Smooth muscle cell (in vitro differentiated cells): Measurements from ENCODE around the gene ETV6. TPM values are rescaled to one million over a fixed set of nuclear protein-coding genes. Genes with fewer than 3 reads are reported as not detected.

Experiments
- DNase-seq: peaks from one replicate; lab custom pipeline; 2025; ENCODE audit not compliant: unreplicated experiment; lab: John Stamatoyannopoulos, UW
- H2AFZ ChIP-seq: fragments of 200-600 bp; sonication (generic); 2 replicates; pipeline ENCODE4 v1.6.0; 2016; ENCODE audit warnings: antibody characterized with exemption, low read depth, mild to moderate bottlenecking
- H3F3A ChIP-seq: fragments of 200-600 bp; sonication (generic); 2 replicates; pipeline ENCODE4 v1.6.0; 2017; ENCODE audit warnings: antibody characterized with exemption, low read depth
- H3K27ac ChIP-seq: fragments of 200-600 bp; sonication (generic); 2 replicates; pipeline ENCODE4 v1.5.1; 2016; ENCODE audit warnings: low read depth, mild to moderate bottlenecking
- H3K27me3 ChIP-seq: fragments of 200-600 bp; sonication (generic); 2 replicates; pipeline ENCODE4 v1.6.1; 2016; ENCODE audit warnings: low read depth, mild to moderate bottlenecking
- H3K36me3 ChIP-seq: fragments of 200-600 bp; sonication (generic); 2 replicates; pipeline ENCODE4 v1.5.1; 2016; ENCODE audit warnings: low read depth
- H3K4me1 ChIP-seq: fragments of 200-600 bp; sonication (generic); 2 replicates; pipeline ENCODE4 v1.5.1; 2016; ENCODE audit warnings: low read depth
- H3K4me2 ChIP-seq: fragments of 200-600 bp; sonication (generic); 2 replicates; pipeline ENCODE4 v1.6.0; 2016; ENCODE audit warnings: mild to moderate bottlenecking
- H3K4me3 ChIP-seq: fragments of 200-600 bp; sonication (generic); 2 replicates; pipeline ENCODE4 v1.5.1; 2016; ENCODE audit warnings: mild to moderate bottlenecking
- H3K79me2 ChIP-seq: fragments of 200-600 bp; sonication (generic); 2 replicates; pipeline ENCODE4 v1.6.0; 2016; ENCODE audit warnings: low read depth, mild to moderate bottlenecking
- H3K9ac ChIP-seq: fragments of 200-600 bp; sonication (generic); 2 replicates; pipeline ENCODE4 v1.6.0; 2016; ENCODE audit warnings: low read depth
- H3K9me3 ChIP-seq: fragments of 200-600 bp; sonication (generic); replicated peaks from 2 replicates; pipeline ENCODE4 v1.5.1; 2016; ENCODE audit warnings: low read depth
- H4K20me1 ChIP-seq: fragments of 200-600 bp; sonication (generic); 2 replicates; pipeline ENCODE4 v1.6.0; 2016; ENCODE audit warnings: low read depth
- CTCF ChIP-seq: fragments of 200-600 bp; sonication (generic); IDR thresholded peaks from 2 replicates; pipeline ENCODE4 v1.5.1; 2017; ENCODE audit warnings: borderline replicate concordance, mild to moderate bottlenecking, antibody characterized with exemption; ENCODE audit not compliant: insufficient read depth, poor library complexity, severe bottlenecking
- WGBS: methylation state at CpG from one replicate; pipeline ENCODE4 v1.1.7; 2016; ENCODE audit warnings: low lambda C conversion rate; 5-methylcytosine and 5-hydroxymethylcytosine counted together
- polyA plus RNA-seq: library from polyadenylated mRNA; unstranded; fragments of >200 nt; fragmentation: Nextera tagmentation; extraction: Ambion mirVana; gene quantifications from 2 replicates; pipeline ENCODE4 v1.2.1, GENCODE V29; 2016
- total RNA-seq: library from RNA; depleted of rRNA; stranded (reverse); fragments of >200 nt; gene quantifications from 2 replicates; pipeline ENCODE4 v1.2.3, GENCODE V29; 2014

ETV6 gene
- total and polyA plus RNA-seq, 2 experiments from 2014 or later = 11.5 to 23.8 TPM

- Histone ChIP-seq H3K9me3 (no peaks in the 10 kb centered on the region), H3K27me3 (no peaks in the 10 kb centered on the region), H3K4me2 (peak overlapping the region; percentile 45), H2AFZ (no peak overlapping the region), H3K4me3 (no peak overlapping the region), H3K27ac (peak overlapping the region; percentile 85), H3F3A (peaks cover 42% of the 10 kb centered on the region), H3K9ac (peak overlapping the region; percentile 37), H3K36me3 (no peaks in the 10 kb centered on the region), H3K4me1 (peaks cover 47% of the 10 kb centered on the region), H3K79me2 (peaks cover 40% of the 10 kb centered on the region), H4K20me1 (no peaks in the 10 kb centered on the region)
- WGBS = 36% methylated on average over 14 of the region's 14 CpGs
- no peak for DNase-seq
- no peak for TF ChIP-seq CTCF
Observed at GRCh38 chr12:11758510-11759493, 109.3 kb downstream of the ETV6 start.

- no peaks in the 10 kb centered on the region for H3K36me3 ChIP-seq
- H3K4me3 ChIP-seq = no peak overlapping the region
- H3K9ac ChIP-seq = no peak overlapping the region
- peaks cover 49% of the 10 kb centered on the region for H3F3A ChIP-seq
- peaks cover 40% of the 10 kb centered on the region for H3K79me2 ChIP-seq
- DNase-seq = no peak
- no peaks in the 10 kb centered on the region for H4K20me1 ChIP-seq
- 94% methylated on average over 5 of the region's 5 CpGs for WGBS
- no peak for TF ChIP-seq CTCF
- H3K27ac ChIP-seq = peak overlapping the region; percentile 85
- no peaks in the 10 kb centered on the region for H3K27me3 ChIP-seq
- peak overlapping the region; percentile 45 for H3K4me2 ChIP-seq
- H3K9me3 ChIP-seq = no peaks in the 10 kb centered on the region
- peaks cover 50% of the 10 kb centered on the region for H3K4me1 ChIP-seq
- H2AFZ ChIP-seq = no peak overlapping the region
Observed at GRCh38 chr12:11759494-11759878, 110.0 kb downstream of the ETV6 start.

- Histone ChIP-seq H3K79me2 (peaks cover 40% of the 10 kb centered on the region), H3K27ac (peak overlapping the region; percentile 85), H3K4me2 (peak overlapping the region; percentile 45), H2AFZ (no peak overlapping the region), H3F3A (peaks cover 48% of the 10 kb centered on the region), H3K36me3 (no peaks in the 10 kb centered on the region), H3K9me3 (no peaks in the 10 kb centered on the region), H4K20me1 (no peaks in the 10 kb centered on the region), H3K4me3 (no peak overlapping the region), H3K9ac (no peak overlapping the region), H3K4me1 (peaks cover 50% of the 10 kb centered on the region), H3K27me3 (no peaks in the 10 kb centered on the region)
- no peak for DNase-seq
- WGBS = 82% methylated on average over 3 of the region's 3 CpGs
- no peak for TF ChIP-seq CTCF
Observed at GRCh38 chr12:11759899-11760298, 110.4 kb downstream of the ETV6 start.
